Endothelial cell of hepatic sinusoid (primary cell): ENCODE data around the gene MPRIP.
"Not testable (repeated sequence)": the region's sequence is repeated elsewhere in the genome, so short reads cannot be mapped to it uniquely, and the experiment has no call there.

Experiments
- in situ Hi-C: cut with HindIII; loops from 2 replicates; pipeline ENCODE4 v1.10.0; 2017; ENCODE audit warnings: low sequenced_read_pairs

Gene MPRIP

DNA sequence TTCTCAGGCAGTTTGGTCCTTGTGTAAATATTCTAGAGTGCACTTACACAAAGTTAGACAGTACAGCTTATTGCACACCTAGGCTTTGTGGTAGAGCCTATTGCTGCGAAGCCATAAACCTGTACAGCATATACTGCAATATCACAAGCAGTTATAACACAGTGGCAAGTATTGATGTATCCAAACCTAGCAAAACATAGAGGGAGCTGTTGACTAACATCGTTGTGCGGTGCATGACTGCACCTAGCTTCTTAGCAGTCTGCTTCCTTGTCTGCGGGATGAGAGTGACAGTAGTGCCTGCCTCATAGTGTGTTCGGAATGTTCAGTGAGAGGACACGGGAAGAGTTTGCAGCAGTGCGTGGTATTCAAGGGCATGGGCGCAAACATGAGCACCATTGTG lies 78.9 kb downstream of the MPRIP start:
- in situ Hi-C loops = no loop called here

- in situ Hi-C loops = no loop called here
Measured at GRCh38 chr17:17122781-17123483, 80.7 kb downstream of the MPRIP start.

GRCh38 chr17:17124341-17124740 lies 82.1 kb downstream of the MPRIP start:
- in situ Hi-C loops = no loop called here

DNA sequence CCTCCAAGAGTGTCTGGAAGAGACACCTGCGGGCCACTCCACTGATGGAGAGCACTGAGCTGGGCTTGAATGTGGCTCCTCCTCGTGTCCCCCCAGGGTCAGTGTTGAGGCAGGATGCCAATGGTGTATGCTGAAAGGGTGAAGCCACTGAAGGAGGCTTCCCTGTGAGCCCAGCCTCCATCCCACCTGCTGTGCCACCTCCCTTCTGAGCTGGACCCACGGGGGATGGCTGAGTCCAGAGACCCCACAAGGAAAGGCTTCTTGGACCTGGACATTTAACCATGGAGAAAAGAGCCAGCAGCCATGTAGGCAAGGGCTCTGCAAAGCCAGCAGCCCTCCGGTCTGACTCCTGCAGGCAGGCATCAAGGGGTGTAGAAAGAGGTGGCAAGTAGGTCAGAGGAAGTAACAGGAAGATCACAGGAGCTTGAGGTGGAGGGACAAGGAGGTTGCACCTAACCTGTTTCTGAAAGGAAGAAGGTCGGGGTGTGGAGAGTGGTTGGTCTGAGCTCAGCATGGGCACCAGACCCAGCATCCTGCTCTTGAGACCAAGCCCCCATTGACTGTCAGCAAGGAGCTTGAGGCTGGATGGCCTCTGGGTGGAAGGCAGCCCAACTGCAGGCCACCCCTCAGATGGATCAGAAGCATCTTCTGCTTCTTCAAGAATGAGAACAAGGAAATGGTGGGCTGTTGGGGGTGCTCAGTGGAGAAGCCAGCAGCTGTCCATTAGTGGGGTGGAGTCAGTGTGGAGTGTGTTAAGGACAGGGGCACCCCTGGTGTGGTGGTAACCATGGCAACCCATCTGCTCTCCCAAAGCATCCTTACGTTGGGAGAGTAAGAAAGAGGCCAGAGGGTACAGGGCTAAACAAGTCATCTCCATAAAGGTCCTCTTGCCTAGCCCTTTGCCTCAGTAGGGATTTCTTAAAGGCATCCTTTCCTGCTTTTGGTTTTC lies 83.2 kb downstream of the MPRIP start:
- in situ Hi-C loops = no loop called here

DNA sequence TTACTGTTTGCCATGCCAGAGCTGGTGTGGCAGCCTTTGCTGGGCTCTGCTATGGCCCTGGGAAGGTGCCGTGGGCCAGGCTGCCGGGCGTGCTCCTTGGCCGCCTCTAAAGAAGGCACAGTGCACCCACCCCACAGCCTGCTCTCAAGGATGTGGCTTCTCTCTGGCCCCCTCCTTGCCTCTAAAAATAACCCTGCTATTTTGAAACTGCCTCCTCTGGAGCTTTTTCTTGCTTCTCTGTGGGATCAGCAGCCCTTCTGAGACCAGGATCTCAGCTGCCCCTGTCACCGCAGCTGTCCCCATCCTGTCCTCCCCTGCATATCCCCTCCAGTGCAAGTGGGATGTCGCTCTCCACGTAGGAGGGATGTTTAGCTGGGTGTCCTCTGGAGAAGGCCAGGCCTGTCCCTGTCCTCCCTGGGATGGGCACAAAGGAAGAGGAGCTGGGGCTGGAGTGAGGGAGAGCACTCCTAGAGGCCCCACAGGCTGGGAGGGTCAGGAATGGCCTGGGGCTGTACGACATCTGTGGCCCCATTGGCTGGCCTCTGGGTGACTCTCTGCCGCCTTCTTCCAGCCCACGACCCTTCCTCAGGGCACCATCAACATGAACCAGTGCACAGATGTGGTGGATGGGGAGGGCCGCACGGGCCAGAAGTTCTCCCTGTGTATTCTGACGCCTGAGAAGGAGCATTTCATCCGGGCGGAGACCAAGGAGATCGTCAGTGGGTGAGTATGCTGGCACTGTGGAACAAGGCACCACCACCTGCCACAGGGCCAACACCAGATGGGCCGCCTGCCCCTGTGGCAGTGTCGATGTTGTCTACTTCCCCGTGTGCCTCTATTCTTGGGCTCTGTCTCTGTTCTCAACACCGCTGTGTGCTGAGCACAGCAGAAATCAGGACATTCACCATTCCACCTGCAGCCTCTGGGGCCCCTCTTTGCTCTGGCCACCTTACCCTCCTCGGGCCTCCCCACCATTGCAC lies 84.2 kb downstream of the MPRIP start:
- in situ Hi-C loops = no loop called here

- in situ Hi-C loops = no loop called here
Measured at GRCh38 chr17:17127156-17127555, 84.9 kb downstream of the MPRIP start.

- in situ Hi-C loops = no loop called here
Measured at GRCh38 chr17:17127730-17128291, 85.6 kb downstream of the MPRIP start.

- in situ Hi-C loops = no loop called here
Measured at GRCh38 chr17:17128476-17129075, 86.3 kb downstream of the MPRIP start.

DNA sequence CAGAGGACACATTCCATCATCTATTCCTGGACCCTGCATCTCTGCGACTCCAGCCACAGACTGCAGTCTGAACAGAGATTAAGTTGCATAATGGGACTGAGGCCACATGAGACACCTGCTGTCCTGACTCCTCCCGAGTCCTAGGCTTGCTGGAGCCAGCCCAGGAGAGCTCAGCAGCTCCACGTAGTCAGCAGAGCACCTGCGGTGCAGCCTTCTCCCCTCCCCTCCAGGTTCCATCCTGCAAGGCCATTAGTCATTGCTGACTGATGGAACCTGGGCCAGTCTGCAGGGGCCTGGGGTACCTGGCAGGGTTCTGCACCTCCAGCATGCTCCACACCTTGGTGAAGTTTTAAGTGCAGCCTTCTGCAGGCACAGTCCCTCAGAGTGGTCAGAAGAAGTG lies 87.2 kb downstream of the MPRIP start:
- in situ Hi-C loops = no loop called here

GRCh38 chr17:17130077-17130844 lies 88.0 kb downstream of the MPRIP start:
- in situ Hi-C loops = no loop called here

- in situ Hi-C loops = no loop called here
Measured at GRCh38 chr17:17131839-17132238, 89.6 kb downstream of the MPRIP start.

- in situ Hi-C loops = no loop called here
Measured at GRCh38 chr17:17132746-17133145, 90.5 kb downstream of the MPRIP start.

DNA sequence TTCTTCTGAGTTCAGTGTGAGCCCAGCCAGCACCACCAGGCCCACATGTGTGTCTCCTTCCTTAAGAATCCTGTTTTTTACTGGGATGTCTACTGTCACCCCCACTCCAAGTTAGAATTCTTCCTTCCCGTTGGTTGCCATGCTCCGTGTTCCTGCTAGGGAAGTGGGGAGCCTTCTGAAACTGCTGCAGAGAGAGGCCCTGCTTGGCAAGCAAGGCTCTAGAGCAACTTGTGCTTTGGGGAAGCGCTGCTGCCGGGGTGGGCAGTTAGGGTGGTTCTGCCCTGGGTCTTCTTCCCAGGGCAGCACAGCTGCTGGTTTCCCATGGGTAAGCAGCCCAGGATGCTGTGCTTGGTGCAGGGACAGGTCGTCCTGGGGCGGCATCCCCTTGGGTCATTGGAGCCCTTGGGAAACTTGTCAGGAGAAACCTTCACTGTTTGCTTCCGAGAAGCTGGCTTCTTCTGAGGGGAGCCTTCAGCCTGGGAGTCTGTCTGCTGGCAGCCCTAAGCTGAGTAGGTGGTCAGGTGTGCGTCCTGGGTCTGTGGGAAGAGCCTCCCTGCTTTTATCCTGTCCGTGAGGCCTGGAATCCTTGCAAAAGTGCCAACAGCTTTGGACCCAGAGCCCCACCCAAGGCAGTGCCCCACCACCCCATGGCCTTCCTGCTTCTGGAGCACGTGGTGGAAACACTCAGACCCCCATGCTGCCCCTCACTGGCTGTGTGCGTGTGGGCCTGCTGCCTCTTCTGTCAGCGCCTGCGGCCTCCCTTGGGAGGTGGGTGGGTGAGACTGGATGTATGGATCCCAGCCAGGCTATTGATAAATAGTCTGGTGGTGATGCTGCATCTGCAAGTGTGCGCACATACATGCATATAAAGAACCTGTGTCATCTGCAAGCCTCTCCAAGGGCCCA lies 92.0 kb downstream of the MPRIP start:
- in situ Hi-C loops = no loop called here

GRCh38 chr17:17134957-17135333 lies 92.7 kb downstream of the MPRIP start:
- in situ Hi-C loops = no loop called here

GRCh38 chr17:17136221-17136620 lies 94.0 kb downstream of the MPRIP start:
- in situ Hi-C loops = not testable (repeated sequence)

DNA sequence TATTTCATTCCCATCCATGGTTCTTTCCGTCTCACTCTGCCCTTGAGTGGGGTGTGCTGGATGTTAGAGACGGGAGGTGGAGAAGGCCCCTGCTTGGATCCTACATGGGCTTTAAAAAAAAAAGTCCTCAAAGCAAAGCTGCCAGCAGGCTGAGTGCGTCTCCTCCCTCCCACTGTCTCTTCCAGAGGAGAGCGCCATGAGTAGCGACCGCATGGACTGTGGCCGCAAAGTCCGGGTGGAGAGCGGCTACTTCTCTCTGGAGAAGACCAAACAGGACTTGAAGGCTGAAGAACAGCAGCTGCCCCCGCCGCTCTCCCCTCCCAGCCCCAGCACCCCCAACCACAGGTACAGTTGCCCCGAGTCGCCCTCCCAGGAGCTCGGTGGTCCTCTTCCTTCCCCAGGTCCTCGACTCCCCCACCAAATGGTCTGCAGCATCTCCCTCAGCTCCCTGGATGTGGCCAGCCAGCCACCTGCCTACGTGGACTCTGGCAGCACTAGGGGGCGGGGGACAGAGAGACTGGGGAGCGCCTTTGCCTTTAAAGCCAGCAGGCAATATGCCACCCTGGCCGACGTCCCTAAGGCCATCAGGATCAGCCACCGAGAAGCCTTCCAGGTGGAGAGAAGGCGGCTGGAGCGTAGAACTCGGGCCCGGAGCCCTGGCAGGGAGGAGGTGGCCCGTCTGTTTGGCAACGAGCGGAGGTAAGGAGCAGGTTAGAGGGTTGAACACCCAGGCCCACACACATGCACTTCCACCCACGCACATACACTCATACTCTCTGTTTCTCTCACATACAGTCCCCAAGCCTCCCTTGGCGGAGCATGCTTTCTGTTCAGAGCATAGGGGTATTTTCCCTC lies 95.7 kb downstream of the MPRIP start:
- in situ Hi-C loops = no loop called here

- in situ Hi-C loops = no loop called here
Measured at GRCh38 chr17:17139972-17140589, 97.8 kb downstream of the MPRIP start.
